ENCODE data around the gene ZBTB7C.

The ZBTB7C gene

GRCh38 chr18:48064978-48065600 is 344.1 kb downstream of the ZBTB7C start:
- no peaks in the 10 kb centered on the region for H3K27me3 Mint-ChIP-seq (ENCODE audit: low read depth)
- peaks cover 47% of the 10 kb centered on the region for H3K4me1 Mint-ChIP-seq
- H3K36me3 Mint-ChIP-seq (ENCODE audit: low read depth), result no peaks in the 10 kb centered on the region
- peak overlapping the region in 1 of 3 experiments; percentile 20 for H3K4me3 Mint-ChIP-seq
- peak overlapping the region; percentile 82 to 95 (median 90) for H3K27ac Mint-ChIP-seq
- H3K9me3 Mint-ChIP-seq, result no peaks in the 10 kb centered on the region
- TF ChIP-seq, protein P1, sequence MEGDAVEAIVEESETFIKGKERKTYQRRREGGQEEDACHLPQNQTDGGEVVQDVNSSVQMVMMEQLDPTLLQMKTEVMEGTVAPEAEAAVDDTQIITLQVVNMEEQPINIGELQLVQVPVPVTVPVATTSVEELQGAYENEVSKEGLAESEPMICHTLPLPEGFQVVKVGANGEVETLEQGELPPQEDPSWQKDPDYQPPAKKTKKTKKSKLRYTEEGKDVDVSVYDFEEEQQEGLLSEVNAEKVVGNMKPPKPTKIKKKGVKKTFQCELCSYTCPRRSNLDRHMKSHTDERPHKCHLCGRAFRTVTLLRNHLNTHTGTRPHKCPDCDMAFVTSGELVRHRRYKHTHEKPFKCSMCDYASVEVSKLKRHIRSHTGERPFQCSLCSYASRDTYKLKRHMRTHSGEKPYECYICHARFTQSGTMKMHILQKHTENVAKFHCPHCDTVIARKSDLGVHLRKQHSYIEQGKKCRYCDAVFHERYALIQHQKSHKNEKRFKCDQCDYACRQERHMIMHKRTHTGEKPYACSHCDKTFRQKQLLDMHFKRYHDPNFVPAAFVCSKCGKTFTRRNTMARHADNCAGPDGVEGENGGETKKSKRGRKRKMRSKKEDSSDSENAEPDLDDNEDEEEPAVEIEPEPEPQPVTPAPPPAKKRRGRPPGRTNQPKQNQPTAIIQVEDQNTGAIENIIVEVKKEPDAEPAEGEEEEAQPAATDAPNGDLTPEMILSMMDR (IDR thresholded peaks at IDR 0.05; ENCODE audit: unreplicated experiment in 3 of 3), result no peak

DNA sequence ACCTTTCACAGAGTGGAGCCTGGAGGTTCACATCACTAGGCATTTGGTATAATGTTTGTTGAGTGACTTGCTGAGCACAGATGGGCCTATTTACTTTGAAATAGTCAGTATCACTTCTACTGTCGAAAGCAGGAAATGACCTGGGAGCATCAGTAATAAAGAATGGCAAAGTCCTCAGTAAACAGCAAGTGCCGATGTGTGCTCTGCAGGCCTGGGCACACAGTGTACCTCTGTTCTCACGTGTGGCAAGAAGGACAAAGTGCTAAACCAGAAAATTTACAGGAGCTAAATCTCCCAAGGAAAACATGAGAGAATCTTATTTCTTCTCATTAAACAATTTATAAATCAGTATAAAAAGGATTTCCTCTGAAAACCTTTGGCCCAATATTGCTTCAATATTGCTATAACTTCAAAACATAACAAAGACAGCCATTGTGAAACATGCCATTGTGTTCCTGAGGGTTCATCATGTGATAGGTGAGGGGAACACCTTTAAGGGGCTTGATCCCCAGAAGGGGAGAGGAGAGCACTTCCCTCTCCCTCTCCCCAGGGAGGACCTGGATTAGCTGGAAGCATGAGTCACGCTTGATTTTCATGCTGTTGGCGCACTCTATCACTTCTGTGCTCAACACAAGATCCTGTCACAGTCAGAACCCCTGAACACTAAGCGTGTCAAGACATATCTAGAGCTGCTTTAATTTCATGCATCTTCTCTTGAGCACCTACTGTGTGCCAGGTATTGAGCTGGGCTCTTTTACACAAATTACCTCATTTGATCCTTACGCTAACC is 347.2 kb downstream of the ZBTB7C start:
- peaks cover 61% of the 10 kb centered on the region for H3K4me1 Mint-ChIP-seq
- no peak overlapping the region for H3K4me3 Mint-ChIP-seq
- no peaks in the 10 kb centered on the region for H3K9me3 Mint-ChIP-seq
- no peaks in the 10 kb centered on the region for H3K27me3 Mint-ChIP-seq (ENCODE audit: low read depth)
- no peaks in the 10 kb centered on the region for H3K36me3 Mint-ChIP-seq (ENCODE audit: low read depth)
- TF ChIP-seq, protein P1 (IDR thresholded peaks at IDR 0.05; ENCODE audit: unreplicated experiment in 3 of 3), result no peak
- H3K27ac Mint-ChIP-seq, result peak overlapping the region; percentile 19 to 97 (median 90)

DNA sequence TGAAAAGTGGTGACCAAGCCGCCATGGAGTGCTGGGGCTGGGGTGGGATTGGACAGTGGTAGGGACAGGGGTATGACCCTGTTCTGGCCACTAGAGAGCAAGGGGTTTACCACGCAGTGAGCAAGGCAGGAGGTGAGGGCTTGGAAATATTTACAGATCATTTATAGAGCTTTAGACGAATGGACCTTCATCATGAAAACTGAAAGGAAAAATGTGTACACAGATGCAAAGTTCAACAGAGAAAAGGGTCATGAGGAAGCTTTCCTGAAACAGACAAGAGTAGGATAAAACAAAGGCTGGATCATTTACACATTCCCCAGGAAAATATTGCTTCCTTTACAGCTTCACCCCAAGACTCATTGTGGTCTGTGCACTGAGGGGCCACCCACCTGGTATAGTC is 348.2 kb downstream of the ZBTB7C start:
- no peaks in the 10 kb centered on the region for H3K27me3 Mint-ChIP-seq (ENCODE audit: low read depth)
- no peak overlapping the region for H3K4me3 Mint-ChIP-seq
- H3K9me3 Mint-ChIP-seq, result no peaks in the 10 kb centered on the region
- no peaks in the 10 kb centered on the region for H3K36me3 Mint-ChIP-seq (ENCODE audit: low read depth)
- H3K4me1 Mint-ChIP-seq, result peaks cover 57% of the 10 kb centered on the region
- H3K27ac Mint-ChIP-seq, result peak overlapping the region; percentile 90 to 97 (median 94)
- TF ChIP-seq, protein P1 (IDR thresholded peaks at IDR 0.05; ENCODE audit: unreplicated experiment in 3 of 3), result no peak

- Mint-ChIP-seq H3K27me3 (ENCODE audit: low read depth) (peaks cover 4% of the 10 kb centered on the region), H3K9me3 (no peaks in the 10 kb centered on the region), H3K36me3 (ENCODE audit: low read depth) (no peaks in the 10 kb centered on the region), H3K4me3 (peak overlapping the region in 1 of 3 experiments; percentile 17), H3K4me1 (peaks cover 56% of the 10 kb centered on the region), H3K27ac (peak overlapping the region; percentile 90 to 97 (median 94))
- TF ChIP-seq, protein P1 (IDR thresholded peaks at IDR 0.05; ENCODE audit: unreplicated experiment in 3 of 3), result no peak
Observed at GRCh38 chr18:48060346-48060745, 348.8 kb downstream of the ZBTB7C start.

DNA sequence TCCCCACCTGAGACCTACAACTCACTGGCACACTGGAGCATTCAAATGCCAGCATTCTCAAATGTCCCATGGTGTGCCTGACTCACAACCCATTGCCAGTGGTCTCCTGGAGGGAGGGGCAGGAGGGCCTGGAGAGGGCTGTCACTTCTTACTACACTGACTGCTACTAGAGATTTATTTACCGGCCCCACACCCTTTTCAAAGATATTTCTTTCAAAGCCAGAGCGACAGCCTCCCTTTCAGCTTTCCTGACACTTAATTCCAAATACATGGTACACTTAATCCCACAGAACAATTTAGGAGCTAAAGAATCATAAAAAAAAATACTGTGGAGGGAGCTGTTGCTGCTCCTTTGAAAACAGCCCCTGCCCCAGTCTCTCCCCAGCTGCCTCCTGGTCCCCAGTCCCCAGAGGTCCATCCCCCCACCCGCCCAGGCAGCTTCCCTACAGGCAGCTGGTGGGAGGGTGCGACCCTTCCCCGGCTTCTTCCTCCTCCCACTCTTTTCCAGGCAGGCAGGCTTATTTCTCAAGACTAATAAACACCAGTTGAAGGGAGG is 349.6 kb downstream of the ZBTB7C start:
- H3K27me3 Mint-ChIP-seq (ENCODE audit: low read depth), result peaks cover 4% of the 10 kb centered on the region
- H3K9me3 Mint-ChIP-seq, result no peaks in the 10 kb centered on the region
- H3K27ac Mint-ChIP-seq, result peak overlapping the region; percentile 90 to 97 (median 94)
- peak overlapping the region; percentile 16 to 45 (median 18) for H3K4me3 Mint-ChIP-seq
- peaks cover 52% of the 10 kb centered on the region for H3K4me1 Mint-ChIP-seq
- H3K36me3 Mint-ChIP-seq (ENCODE audit: low read depth), result no peaks in the 10 kb centered on the region
- TF ChIP-seq, protein P1 (IDR thresholded peaks at IDR 0.05; ENCODE audit: unreplicated experiment in 3 of 3), result no peak

Data from nephron (organoid).